HuH-7.5 (cell line): ENCODE measurements around the gene P2RY2.
"Not testable (repeated sequence)": the region's sequence is repeated elsewhere in the genome, so short reads cannot be mapped to it uniquely, and the experiment has no call there.

ENCODE experiments used
- DNase-seq: peaks from one replicate; pipeline ENCODE4 v3.0.0; 2011; ENCODE audit warnings: low spot score

P2RY2 gene

DNA sequence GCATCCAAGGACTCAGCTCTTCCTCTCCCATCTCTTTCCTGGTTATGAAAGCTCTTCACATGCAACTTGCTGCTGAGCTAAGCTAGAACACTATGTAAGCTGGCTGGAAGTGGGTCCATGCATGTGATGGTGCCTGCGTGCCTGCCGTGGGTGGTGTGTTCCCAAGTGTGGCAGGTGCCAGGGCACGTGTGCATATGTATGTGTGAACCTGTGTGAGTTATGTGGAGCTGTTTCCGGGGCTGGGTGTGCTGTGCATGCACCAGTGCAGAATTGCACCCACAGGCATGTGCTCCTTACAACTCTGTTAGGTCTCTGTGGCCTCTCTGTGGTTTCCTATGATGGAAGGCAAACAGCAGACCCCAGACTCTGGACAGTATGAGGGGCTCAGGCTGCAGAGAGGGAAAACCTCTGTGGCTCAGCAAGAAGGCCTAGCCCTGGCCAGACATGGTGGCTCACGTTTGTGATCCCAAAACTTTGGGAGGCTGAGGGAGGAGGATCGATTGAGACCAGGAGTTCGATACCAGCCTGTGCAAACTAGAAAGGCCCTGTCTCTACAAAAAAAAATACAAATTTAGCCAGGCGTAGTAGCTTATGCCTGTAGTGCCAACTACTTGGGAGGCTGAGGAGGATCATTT lies 49.9 kb downstream of the P2RY2 start:
- DNase-seq, result no peak

GRCh38 chr11:73268671-73269271 lies 50.7 kb downstream of the P2RY2 start:
- no peak for DNase-seq

DNA sequence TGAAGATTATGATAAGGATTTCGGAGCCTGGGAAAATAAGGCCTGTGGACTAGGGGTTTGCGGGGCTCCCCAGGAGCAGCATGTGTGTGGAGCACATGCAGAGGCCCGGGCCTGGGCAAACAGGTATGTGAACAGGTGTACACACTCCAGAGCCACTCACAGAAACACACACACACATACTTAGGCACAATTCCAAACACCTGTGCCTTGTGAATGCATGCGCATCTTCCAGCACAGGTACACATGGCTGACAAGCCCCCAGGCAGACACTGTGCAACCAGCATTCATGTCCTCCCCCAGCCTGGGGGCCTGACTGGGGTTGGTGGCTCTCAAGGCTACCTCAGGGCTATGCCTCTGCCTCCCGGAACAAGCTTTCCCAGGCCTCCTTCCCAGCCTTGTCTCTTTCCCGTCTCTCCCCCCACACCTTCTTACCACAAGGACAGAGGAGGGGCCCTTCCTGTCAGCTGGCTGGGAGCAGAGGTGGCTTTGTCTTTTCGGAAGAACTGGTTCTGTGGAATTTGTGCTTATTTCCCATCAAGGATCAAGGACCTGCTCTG lies 51.5 kb downstream of the P2RY2 start:
- DNase-seq, result no peak

DNA sequence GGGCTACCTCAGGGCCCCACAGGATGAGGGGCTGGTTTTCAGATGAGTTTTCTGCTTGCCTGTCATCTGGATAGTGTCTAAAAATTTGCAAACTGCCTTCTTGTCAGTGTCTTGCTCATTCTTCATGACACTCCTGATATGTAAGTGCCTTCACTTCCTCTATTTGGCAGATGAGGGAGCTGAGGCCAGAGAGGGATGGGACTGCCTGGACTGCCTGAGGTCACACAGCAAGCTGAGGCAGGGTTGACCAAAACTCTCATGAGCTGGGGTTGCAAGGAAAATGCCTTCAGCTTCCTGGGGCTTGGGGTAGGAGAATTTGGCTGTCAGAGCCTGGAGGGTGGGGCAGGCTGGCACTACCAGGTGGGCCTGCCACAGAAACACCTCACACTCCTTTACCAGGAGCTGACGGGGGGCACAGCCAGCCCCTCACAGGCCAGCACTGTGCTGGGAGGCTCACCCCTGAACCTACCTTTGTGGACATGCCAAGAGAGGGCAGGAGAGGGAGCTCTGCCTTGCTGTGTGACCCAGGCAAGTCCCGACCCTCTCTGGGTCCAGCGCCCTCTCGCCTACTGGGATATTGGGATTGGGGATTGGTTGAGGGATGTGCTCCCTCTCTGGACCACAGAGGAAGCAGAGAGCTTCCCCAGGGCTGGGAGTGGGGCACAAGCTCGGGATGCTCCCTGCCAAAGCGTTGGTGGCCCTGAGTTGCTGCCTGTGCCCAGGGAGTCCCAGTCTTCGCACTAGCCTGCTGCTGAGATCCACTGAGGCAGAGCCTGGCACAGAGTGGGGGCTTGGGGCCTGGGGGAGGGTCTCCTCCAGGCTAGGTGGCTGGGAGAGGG lies 52.2 kb downstream of the P2RY2 start:
- DNase-seq, result no peak

GRCh38 chr11:73270855-73271477 lies 52.9 kb downstream of the P2RY2 start:
- no peak for DNase-seq

DNA sequence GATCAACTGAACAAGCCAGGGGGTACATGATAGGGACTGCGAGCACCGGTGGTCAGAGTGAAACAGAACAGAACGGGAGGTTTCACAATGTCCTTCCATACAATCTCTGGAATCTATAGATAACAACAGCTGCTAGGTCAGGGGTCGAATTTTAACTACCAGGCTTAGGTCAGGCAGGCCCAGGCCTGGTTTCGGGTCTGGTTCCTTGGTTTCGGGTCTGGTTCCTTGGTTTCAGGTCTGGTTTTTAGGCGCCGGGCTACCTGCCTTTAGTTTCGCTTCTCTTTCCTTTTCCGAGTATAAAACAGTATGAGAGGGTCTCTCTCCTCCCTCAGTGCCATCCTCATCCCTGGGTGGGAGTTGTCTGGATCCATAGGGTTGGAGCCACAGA lies 53.4 kb downstream of the P2RY2 start:
- DNase-seq, result not testable (repeated sequence)

GRCh38 chr11:73271936-73272679 lies 54.0 kb downstream of the P2RY2 start, which contains the start of gene P2RY6:
TSS of gene P2RY6 (plus strand) at chr11:73272338. CDS start at chr11:73296519, 24,181 bp downstream.
- DNase-seq, result peak; percentile 68

DNA sequence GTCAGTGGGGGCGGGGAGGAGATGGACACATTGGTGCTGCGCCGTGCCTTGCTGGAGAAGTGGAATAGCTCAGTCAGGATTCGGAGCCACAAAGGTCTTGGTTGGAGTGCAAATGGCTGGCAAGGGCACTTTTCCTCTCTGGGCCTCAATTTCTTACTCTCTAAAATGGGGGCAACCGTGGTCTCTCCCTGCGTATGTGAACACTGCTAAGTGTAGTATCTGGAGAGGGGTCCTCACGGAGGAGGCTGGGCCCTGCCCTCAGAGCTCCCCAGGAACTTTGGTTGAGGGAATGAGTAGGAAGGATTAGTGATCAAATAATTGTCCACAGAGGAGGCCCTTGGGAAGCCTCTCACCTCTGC lies 54.6 kb downstream of the P2RY2 start:
- no peak for DNase-seq

DNA sequence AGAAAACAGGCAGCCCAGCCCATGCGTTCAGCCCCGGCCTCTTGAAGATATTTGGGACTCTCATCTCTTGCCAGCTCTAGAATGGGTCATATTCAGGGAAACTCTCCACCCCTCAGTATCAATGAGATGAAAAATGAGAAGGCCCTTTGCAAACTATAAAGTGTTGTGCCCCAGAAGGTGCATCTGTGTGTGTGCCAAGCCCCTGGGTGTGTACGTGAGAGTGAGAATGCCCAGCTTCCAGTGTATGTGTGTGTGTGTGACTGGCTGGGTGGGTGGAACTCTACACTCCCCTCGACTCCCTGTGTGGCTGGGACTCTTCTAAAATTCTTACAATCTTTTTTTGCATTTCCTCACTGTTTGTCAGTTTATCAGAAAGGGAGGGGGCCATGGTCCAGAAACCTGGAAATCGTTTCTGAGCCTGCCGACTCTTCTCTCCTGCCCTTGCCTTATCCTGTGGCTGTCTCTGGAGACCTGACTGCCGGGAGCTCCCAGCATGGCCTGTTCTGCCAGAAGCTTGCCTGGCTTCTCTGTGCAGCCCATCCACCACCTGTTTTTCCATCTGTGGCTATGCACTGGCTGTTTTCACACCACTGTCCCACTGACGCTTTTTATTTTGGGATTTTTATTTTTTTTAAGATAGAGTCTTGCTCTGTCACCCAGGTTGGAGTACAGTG lies 55.3 kb downstream of the P2RY2 start:
- no peak for DNase-seq

GRCh38 chr11:73274191-73274590 lies 56.1 kb downstream of the P2RY2 start:
- DNase-seq, result not testable (repeated sequence)

GRCh38 chr11:73274722-73275380 lies 56.8 kb downstream of the P2RY2 start:
- DNase-seq, result no peak

DNA sequence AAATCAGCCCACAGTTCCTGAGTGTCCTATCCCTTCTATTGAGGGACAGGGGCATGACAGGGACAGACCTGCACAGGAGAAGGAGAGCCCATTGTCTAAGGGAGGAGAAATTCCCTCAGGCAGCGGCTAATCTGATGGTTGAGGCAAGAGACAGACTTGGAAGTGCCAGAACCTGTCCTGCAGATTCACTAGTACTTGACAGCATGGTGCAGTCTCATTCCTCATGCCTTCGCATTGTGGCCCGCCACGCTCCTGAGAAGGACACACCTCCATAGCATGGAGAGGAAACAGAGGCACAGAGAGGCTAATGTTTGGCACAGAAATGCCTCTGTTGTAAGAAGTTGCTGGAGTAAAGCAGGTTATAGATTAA lies 57.3 kb downstream of the P2RY2 start:
- DNase-seq, result no peak

GRCh38 chr11:73277467-73277866 lies 59.4 kb downstream of the P2RY2 start:
- no peak for DNase-seq

GRCh38 chr11:73280626-73281025 lies 62.5 kb downstream of the P2RY2 start:
- no peak for DNase-seq

- DNase-seq, result no peak
Measured at GRCh38 chr11:73281201-73281741, 63.2 kb downstream of the P2RY2 start.

GRCh38 chr11:73281796-73282660 lies 63.9 kb downstream of the P2RY2 start:
- no peak for DNase-seq

DNA sequence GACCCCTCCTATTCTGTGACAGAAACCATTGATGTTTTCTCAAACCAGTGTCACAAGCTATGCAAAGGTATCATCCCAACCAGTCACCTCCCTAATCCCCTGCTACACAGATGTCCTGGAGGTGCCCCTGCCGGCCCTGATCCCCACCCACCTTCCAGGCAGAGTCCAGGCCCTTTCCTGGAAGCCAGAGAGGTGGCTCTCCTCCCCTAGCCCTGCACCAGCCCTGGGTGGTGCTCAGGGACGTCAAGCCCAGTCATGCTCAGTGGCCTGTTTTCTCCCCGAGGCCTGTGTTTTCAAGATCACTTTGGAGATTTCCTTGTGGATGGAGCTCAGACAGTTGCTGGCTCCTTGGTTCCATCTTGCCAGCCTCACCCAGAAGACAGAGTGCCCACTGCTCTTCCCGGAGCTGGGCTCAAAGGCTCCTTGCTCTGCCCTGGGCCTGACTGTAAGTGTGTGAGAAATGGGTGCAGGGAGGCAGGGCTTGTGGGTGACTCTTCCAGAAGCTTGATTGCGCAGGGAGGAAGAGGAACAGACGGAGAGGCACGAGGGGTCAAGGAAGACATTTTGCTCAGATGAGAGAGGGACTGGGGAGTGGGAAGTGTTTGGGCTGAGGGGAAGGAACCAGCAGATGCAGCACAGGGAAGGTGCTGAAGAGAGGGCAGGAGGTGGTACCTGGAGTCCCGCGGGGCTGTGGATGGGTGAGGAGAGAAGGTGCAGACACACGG lies 65.4 kb downstream of the P2RY2 start:
- no peak for DNase-seq

- no peak for DNase-seq
Measured at GRCh38 chr11:73284106-73284505, 66.0 kb downstream of the P2RY2 start.

GRCh38 chr11:73285721-73286120 lies 67.6 kb downstream of the P2RY2 start:
- DNase-seq, result no peak
